H1 (cell line): ENCODE results near the gene KLHL29. TPM values are rescaled to one million over a fixed set of nuclear protein-coding genes. Genes with fewer than 3 reads are reported as not detected.

Source experiments
- PHF8 ChIP-seq: fragments of 200-600 bp; sonication (generic); conservative IDR thresholded peaks from 2 replicates; pipeline ENCODE4 v1.7.1; 2012; ENCODE audit warnings: low read depth, mild to moderate bottlenecking, inconsistent platforms, low read length, moderate library complexity
- SUZ12 ChIP-seq: fragments of 200-600 bp; sonication (generic); IDR thresholded peaks from 2 replicates; pipeline ENCODE4 v1.6.1; 2012; ENCODE audit warnings: mild to moderate bottlenecking, inconsistent platforms, low read length, moderate library complexity, mixed read lengths
- polyA plus RNA-seq, 7 experiments: library from polyadenylated mRNA; depleted of rRNA in 3 of 7; stranded (reverse) in 5 of 7; unstranded in 2 of 7; fragments of >200 nt in 5 of 7; fragments of 200-250 nt in 2 of 7; gene quantifications; 1 replicate in 5 of 7; 2 replicates in 1 of 7; 4 replicates in 1 of 7; pipeline versions ENCODE4 v1.2.1 to v1.2.3, GENCODE V29; 2011 to 2013; ENCODE audit warnings: missing spikeins in 2 of 7, mixed read lengths in 2 of 7
- total RNA-seq: library from RNA; stranded (reverse); fragmentation: NEBNext Ultra II Directional; extraction: Animal tissue kit (Norgen Biotek cat#: 25700); gene quantifications from 2 replicates; pipeline ENCODE4 v1.2.1, GENCODE V29; 2021

The KLHL29 gene
- total and polyA plus RNA-seq, 2 of the 8 experiments (the other 6 are each of a cell fraction or from before 2014, with no cell fraction given), result 1.1 to 4.7 TPM

GRCh38 chr2:23482607-23483006 is 97.6 kb downstream of the KLHL29 start (continued):
- TF ChIP-seq PHF8, result no peak
- no peak for TF ChIP-seq SUZ12
- TF ChIP-seq, all 59 proteins: peak for 0
